SU-DHL-6 (cell line): ENCODE results near the gene STARD4.

Experiments
- H2AFZ ChIP-seq: fragments of 200-600 bp; sonication (generic); 2 replicates; pipeline ENCODE4 v1.6.1; 2014; ENCODE audit warnings: low read depth, mild to moderate bottlenecking, moderate library complexity, mixed read lengths, antibody characterized with exemption, low read length; ENCODE audit not compliant: severe bottlenecking
- H3F3A ChIP-seq: fragments of 200-600 bp; shearing (Covaris generic); 2 replicates; pipeline ENCODE4 v1.6.0; 2016; ENCODE audit warnings: antibody characterized with exemption, mild to moderate bottlenecking; ENCODE audit not compliant: insufficient read depth
- H3K27ac ChIP-seq: fragments of 200-600 bp; sonication (generic); 2 replicates; pipeline ENCODE4 v1.5.1; 2016; ENCODE audit warnings: low read depth, mild to moderate bottlenecking, low read length, moderate library complexity, mixed read lengths
- H3K27me3 ChIP-seq: fragments of 200-600 bp; sonication (generic), shearing (Covaris generic); 2 replicates; pipeline ENCODE4 v1.6.0; 2014; ENCODE audit warnings: mild to moderate bottlenecking, low read length
- H3K36me3 ChIP-seq: fragments of 200-600 bp; sonication (generic); 2 replicates; pipeline ENCODE4 v1.6.1; 2014; ENCODE audit warnings: mild to moderate bottlenecking, low read length, mixed read lengths
- H3K4me2 ChIP-seq: fragments of 300-600, 200-600 bp; shearing (Covaris generic), sonication (generic); 2 replicates; pipeline ENCODE4 v1.6.0; 2014; ENCODE audit warnings: low read length, low read depth, mild to moderate bottlenecking; ENCODE audit not compliant: poor library complexity, severe bottlenecking
- H3K4me3 ChIP-seq: fragments of 200-600 bp; sonication (generic); 2 replicates; pipeline ENCODE4 v1.5.1; 2014; ENCODE audit warnings: antibody characterized with exemption, low read length, mild to moderate bottlenecking, mixed read lengths; ENCODE audit not compliant: insufficient read depth, poor library complexity, severe bottlenecking
- H3K79me2 ChIP-seq: fragments of 200-600 bp; sonication (generic); 2 replicates; pipeline ENCODE4 v1.6.1; 2014; ENCODE audit warnings: mild to moderate bottlenecking, low read length, moderate library complexity; ENCODE audit not compliant: insufficient read depth
- H3K9ac ChIP-seq: fragments of 200-600 bp; sonication (generic); 2 replicates; pipeline ENCODE4 v1.7.0; 2014; ENCODE audit warnings: mild to moderate bottlenecking, low read length
- H3K9me2 ChIP-seq: fragments of 200-600 bp; sonication (generic); replicated peaks from 2 replicates; pipeline ENCODE4 v1.6.1; 2014; ENCODE audit warnings: low read length; ENCODE audit not compliant: insufficient read depth
- H3K9me3 ChIP-seq: fragments of 200-600 bp; sonication (generic); 2 replicates; pipeline ENCODE4 v1.6.1; 2014; ENCODE audit warnings: low read length, mixed read lengths; ENCODE audit not compliant: insufficient read depth
- H4K20me1 ChIP-seq: fragments of 200-600 bp; sonication (generic); 2 replicates; pipeline ENCODE4 v1.6.1; 2014; ENCODE audit warnings: low read depth, mild to moderate bottlenecking, antibody characterized with exemption, low read length, moderate library complexity, mixed read lengths
- CTCF ChIP-seq: fragments of 200-600 bp; sonication (generic); IDR thresholded peaks from one replicate; pipeline ENCODE4 v1.5.1; 2017; ENCODE audit warnings: antibody characterized with exemption, mild to moderate bottlenecking, low read length, moderate library complexity; ENCODE audit not compliant: insufficient read depth, poor library complexity, severe bottlenecking
- EZH2phosphoT487 ChIP-seq: fragments of 200-600 bp; sonication (generic), shearing (Covaris generic); conservative IDR thresholded peaks from 2 replicates; pipeline ENCODE4 v1.6.1; 2018; ENCODE audit warnings: mild to moderate bottlenecking, antibody characterized with exemption, low read length, moderate library complexity, mixed read lengths

Gene STARD4

GRCh38 chr5:111537141-111538024, 25.0 kb upstream of the STARD4 start:
- H3K4me2 ChIP-seq = no peak overlapping the region
- no peaks in the 10 kb centered on the region for H3F3A ChIP-seq
- no peaks in the 10 kb centered on the region for H4K20me1 ChIP-seq
- H3K27ac ChIP-seq = no peak overlapping the region
- no peaks in the 10 kb centered on the region for H3K9me2 ChIP-seq
- H3K36me3 ChIP-seq = no peaks in the 10 kb centered on the region
- H3K27me3 ChIP-seq = no peaks in the 10 kb centered on the region
- no peaks in the 10 kb centered on the region for H3K9me3 ChIP-seq
- no peak for TF ChIP-seq EZH2phosphoT487
- TF ChIP-seq CTCF = no peak
- H3K79me2 ChIP-seq = no peaks in the 10 kb centered on the region
- no peak overlapping the region for H2AFZ ChIP-seq
- H3K9ac ChIP-seq = no peak overlapping the region
- H3K4me3 ChIP-seq = no peak overlapping the region

- no peaks in the 10 kb centered on the region for H3K9me2 ChIP-seq
- no peak overlapping the region for H2AFZ ChIP-seq
- no peak overlapping the region for H3K4me2 ChIP-seq
- no peaks in the 10 kb centered on the region for H3K9me3 ChIP-seq
- no peaks in the 10 kb centered on the region for H3K27me3 ChIP-seq
- no peaks in the 10 kb centered on the region for H3K36me3 ChIP-seq
- TF ChIP-seq EZH2phosphoT487 (no peak), CTCF (no peak)
- no peaks in the 10 kb centered on the region for H3K79me2 ChIP-seq
- no peaks in the 10 kb centered on the region for H4K20me1 ChIP-seq
- H3K4me3 ChIP-seq = no peak overlapping the region
- no peaks in the 10 kb centered on the region for H3F3A ChIP-seq
- H3K27ac ChIP-seq = no peak overlapping the region
- no peak overlapping the region for H3K9ac ChIP-seq
Observed at GRCh38 chr5:111535879-111536549, 23.7 kb upstream of the STARD4 start.

- Histone ChIP-seq H2AFZ (no peak overlapping the region), H4K20me1 (no peaks in the 10 kb centered on the region)
Observed at GRCh38 chr5:111532886-111533582, 20.7 kb upstream of the STARD4 start.

More at GRCh38 chr5:111532886-111533582, 20.7 kb upstream of the STARD4 start:
- H3K9ac ChIP-seq = no peak overlapping the region
- H3K4me3 ChIP-seq = no peak overlapping the region
- H3K9me2 ChIP-seq = no peaks in the 10 kb centered on the region
- H3K27ac ChIP-seq = no peak overlapping the region
- H3K79me2 ChIP-seq = no peaks in the 10 kb centered on the region
- no peaks in the 10 kb centered on the region for H3K9me3 ChIP-seq
- TF ChIP-seq CTCF = no peak
- H3K27me3 ChIP-seq = no peaks in the 10 kb centered on the region
- no peaks in the 10 kb centered on the region for H3K36me3 ChIP-seq
- H3F3A ChIP-seq = no peaks in the 10 kb centered on the region
- no peak overlapping the region for H3K4me2 ChIP-seq
